Stomach (tissue), 4 donors: Measurements from ENCODE around the gene LTB4R2.

Experiments used
- CTCF ChIP-seq, 7 experiments: fragments of 450-650 bp in 4 of 7; fragments of 200-600 bp in 3 of 7; sonication (generic) in 3 of 7; IDR thresholded peaks; one replicate each; pipeline ENCODE4 v1.5.1; 2016 to 2019; ENCODE audit warnings: antibody characterized with exemption in 7 of 7, control low read depth in 2 of 7, mild to moderate bottlenecking in 1 of 7
- EP300 ChIP-seq: sonication (generic); formaldehyde crosslinking; IDR thresholded peaks from one replicate; pipeline ENCODE4 v1.6.1; 2017; ENCODE audit warnings: antibody characterized with exemption
- POLR2A ChIP-seq, 4 donors: fragments of 450-650 bp; IDR thresholded peaks; one replicate each; pipeline ENCODE4 v1.6.1; 2016; ENCODE audit warnings: antibody characterized with exemption in 4 of 4, control low read depth in 2 of 4, mild to moderate bottlenecking in 1 of 4, moderate library complexity in 1 of 4
- POLR2AphosphoS5 ChIP-seq, 3 donors: sonication (generic); formaldehyde crosslinking; IDR thresholded peaks; one replicate each; pipeline ENCODE4 v1.6.1; 2016; ENCODE audit warnings: antibody characterized with exemption in 3 of 3

GRCh38 chr14:24314377-24315193, 4.6 kb downstream of the LTB4R2 start:
- TF ChIP-seq POLR2A (IDR thresholded peaks at IDR 0.05) (no peak), CTCF (IDR thresholded peaks at IDR 0.05) (no peak), EP300 (no peak), POLR2AphosphoS5 (IDR thresholded peaks at IDR 0.05) (no peak)
